Peyer's patch (tissue), 4 donors: ENCODE measurements around the gene CA10. TPM values are rescaled to one million over a fixed set of nuclear protein-coding genes. Genes with fewer than 3 reads are reported as not detected.

Experiments
- DNase-seq, 3 donors: peaks; one replicate each; pipeline ENCODE4 v3.0.0-alpha.2; 2017 to 2019
- H3K27ac ChIP-seq, 4 donors: fragments of 200-600 bp; sonication (generic); one replicate each; pipeline ENCODE4 v1.5.1; 2016 to 2019
- H3K27me3 ChIP-seq, 2 donors: fragments of 200-600 bp; sonication (generic); one replicate each; pipeline ENCODE4 v1.5.1; 2019
- H3K36me3 ChIP-seq, 3 donors: fragments of 200-600 bp; sonication (generic); one replicate each; pipeline ENCODE4 v1.5.1; 2016 to 2019
- H3K4me1 ChIP-seq, 4 donors: fragments of 200-600 bp; sonication (generic); one replicate each; pipeline ENCODE4 v1.5.1; 2016 to 2019
- H3K4me3 ChIP-seq, 4 donors: fragments of 200-600 bp; sonication (generic); 1 replicate in 3 of 4; 2 replicates in 1 of 4; pipeline ENCODE4 v1.5.1; 2016 to 2019; ENCODE audit warnings: mild to moderate bottlenecking in 1 of 4
- H3K9me3 ChIP-seq, 4 donors: fragments of 200-600 bp; sonication (generic); one replicate each; pipeline ENCODE4 v1.5.1; 2016 to 2019; ENCODE audit warnings: mild to moderate bottlenecking in 1 of 4
- CTCF ChIP-seq, 6 experiments: fragments of 450-650 bp in 4 of 6; fragments of 200-600 bp in 2 of 6; sonication (generic) in 1 of 6; IDR thresholded peaks; one replicate each; pipeline ENCODE4 v1.5.1; 2017 to 2019; ENCODE audit warnings: antibody characterized with exemption in 6 of 6, mild to moderate bottlenecking in 3 of 6, moderate library complexity in 1 of 6
- POLR2A ChIP-seq, 2 donors: fragments of 450-650 bp; IDR thresholded peaks; one replicate each; pipeline ENCODE4 v1.5.1; 2017; ENCODE audit warnings: antibody characterized with exemption in 2 of 2, mild to moderate bottlenecking in 2 of 2, moderate library complexity in 2 of 2
- total RNA-seq, 4 donors: library from RNA; depleted of rRNA; stranded (reverse); fragments of >200 nt; gene quantifications; one replicate each; pipeline ENCODE4 v1.1.0, GENCODE V29; 2016

The CA10 gene
- total RNA-seq, 4 donors from 2014 or later: 1.4 to 1.7 TPM; not detected in 2

DNA sequence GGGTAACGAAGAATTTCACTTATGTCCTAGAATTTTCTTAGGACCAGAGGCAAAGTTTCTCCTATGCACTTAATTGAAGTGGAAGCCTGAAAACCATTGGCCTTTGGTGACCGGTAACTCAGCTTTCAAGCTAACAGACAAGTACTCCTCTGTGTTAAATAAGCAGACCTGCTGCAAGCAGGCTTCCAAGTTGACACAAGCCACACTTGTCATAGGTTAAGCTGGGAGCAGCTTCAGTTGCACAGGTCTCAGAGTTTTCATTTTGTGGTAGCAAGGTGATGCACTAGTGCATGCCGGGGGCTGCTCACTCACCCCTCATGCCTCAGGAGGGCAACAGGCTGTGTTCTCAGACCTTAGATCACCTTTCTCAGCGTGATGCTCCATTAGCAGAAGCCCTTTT, 498.2 kb downstream of the CA10 start:
- Histone ChIP-seq H3K9me3 (no peaks in the 10 kb centered on the region), H3K36me3 (no peaks in the 10 kb centered on the region), H3K27ac (no peak overlapping the region), H3K27me3 (no peaks in the 10 kb centered on the region), H3K4me1 (no peaks in the 10 kb centered on the region), H3K4me3 (no peak overlapping the region)
- DNase-seq: no peak
- TF ChIP-seq CTCF (IDR thresholded peaks at IDR 0.05) (no peak), POLR2A (IDR thresholded peaks at IDR 0.05) (no peak)

DNA sequence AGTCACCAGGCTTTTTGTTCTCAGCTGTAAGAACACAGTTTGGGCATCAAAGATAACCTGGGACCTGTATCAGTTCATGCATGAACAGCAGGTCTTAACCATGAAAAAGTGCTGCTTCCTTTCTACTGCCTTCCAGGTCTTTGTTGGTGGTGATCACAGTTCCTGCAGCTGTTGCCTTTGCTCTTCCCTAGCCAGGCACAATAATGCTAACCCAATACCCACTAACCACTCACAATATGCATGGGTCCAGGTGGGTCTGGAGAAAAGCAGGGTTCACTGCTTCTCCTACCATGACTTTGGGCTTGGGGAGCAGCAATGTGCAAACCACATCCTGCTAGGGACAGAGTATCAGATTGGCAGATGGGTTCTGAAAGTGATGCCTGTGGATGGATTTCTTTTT, 501.3 kb downstream of the CA10 start:
- no peak for DNase-seq
- no peaks in the 10 kb centered on the region for H3K36me3 ChIP-seq
- H3K4me1 ChIP-seq: no peaks in the 10 kb centered on the region
- H3K27me3 ChIP-seq: no peaks in the 10 kb centered on the region
- no peak overlapping the region for H3K4me3 ChIP-seq
- no peaks in the 10 kb centered on the region for H3K9me3 ChIP-seq
- no peak overlapping the region for H3K27ac ChIP-seq
- TF ChIP-seq CTCF (IDR thresholded peaks at IDR 0.05): no peak
- TF ChIP-seq POLR2A (IDR thresholded peaks at IDR 0.05): no peak

- H3K36me3 ChIP-seq: no peaks in the 10 kb centered on the region
- no peak for DNase-seq
- H3K9me3 ChIP-seq: no peaks in the 10 kb centered on the region
- no peak overlapping the region for H3K4me3 ChIP-seq
- no peaks in the 10 kb centered on the region for H3K4me1 ChIP-seq
- no peak for TF ChIP-seq CTCF (IDR thresholded peaks at IDR 0.05)
- H3K27me3 ChIP-seq: no peaks in the 10 kb centered on the region
- H3K27ac ChIP-seq: no peak overlapping the region
Measured at GRCh38 chr17:51653878-51654277, 504.6 kb downstream of the CA10 start.

GRCh38 chr17:51652529-51652928, 506.0 kb downstream of the CA10 start:
- no peak overlapping the region for H3K27ac ChIP-seq
- DNase-seq: no peak
- TF ChIP-seq CTCF (IDR thresholded peaks at IDR 0.05) (no peak), POLR2A (IDR thresholded peaks at IDR 0.05) (no peak)
- H3K9me3 ChIP-seq: no peaks in the 10 kb centered on the region
- no peaks in the 10 kb centered on the region for H3K36me3 ChIP-seq
- no peaks in the 10 kb centered on the region for H3K4me1 ChIP-seq
- no peaks in the 10 kb centered on the region for H3K27me3 ChIP-seq
- no peak overlapping the region for H3K4me3 ChIP-seq

DNA sequence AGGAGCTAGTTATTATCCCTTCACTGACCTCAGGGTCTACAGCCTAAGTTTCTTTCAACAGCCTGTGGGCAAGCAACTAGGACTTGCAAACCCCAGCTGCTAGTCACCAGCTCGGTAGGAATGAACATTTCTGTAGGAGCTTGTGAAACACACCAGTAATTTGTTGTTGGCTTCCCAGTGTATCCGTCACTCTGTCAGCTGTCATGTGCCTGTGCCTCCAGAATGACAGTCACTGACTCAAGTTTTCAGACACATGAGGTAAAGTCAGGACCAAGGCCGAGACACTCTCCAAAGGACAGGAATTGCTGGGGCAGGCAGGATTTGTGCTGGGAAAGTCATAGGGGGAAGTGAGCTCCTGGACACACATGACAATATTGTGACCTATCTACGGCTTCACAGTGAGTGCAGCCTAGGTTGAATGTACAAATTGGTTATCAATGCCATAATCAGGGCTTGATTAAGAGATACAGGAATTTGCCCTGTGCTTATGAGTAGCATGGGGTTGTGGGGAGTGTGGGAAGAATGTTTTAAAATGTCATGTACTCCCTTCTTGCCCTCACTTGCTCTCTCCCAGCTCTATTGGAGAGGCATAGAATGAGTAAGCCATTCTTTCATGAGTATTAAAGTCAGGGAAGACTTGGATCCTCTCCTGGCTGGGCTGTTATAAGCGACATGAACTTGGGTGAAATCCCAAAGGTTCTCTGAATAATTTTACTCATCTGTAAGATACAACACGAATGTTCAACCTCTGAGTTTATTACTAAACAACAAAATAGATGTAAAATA, 506.8 kb downstream of the CA10 start:
- TF ChIP-seq CTCF (IDR thresholded peaks at IDR 0.05) (no peak), POLR2A (IDR thresholded peaks at IDR 0.05) (no peak)

More for the DNA sequence above, 506.8 kb downstream of the CA10 start:
- Histone ChIP-seq H3K36me3 (no peaks in the 10 kb centered on the region), H3K4me1 (no peaks in the 10 kb centered on the region), H3K4me3 (no peak overlapping the region), H3K27ac (no peak overlapping the region), H3K9me3 (no peaks in the 10 kb centered on the region), H3K27me3 (no peaks in the 10 kb centered on the region)
- DNase-seq: no peak
